Measurements from ENCODE around the gene SOWAHD.
"Not testable (repeated sequence)": the region's sequence is repeated elsewhere in the genome, so short reads cannot be mapped to it uniquely, and the experiment has no call there.

Gene SOWAHD

DNA sequence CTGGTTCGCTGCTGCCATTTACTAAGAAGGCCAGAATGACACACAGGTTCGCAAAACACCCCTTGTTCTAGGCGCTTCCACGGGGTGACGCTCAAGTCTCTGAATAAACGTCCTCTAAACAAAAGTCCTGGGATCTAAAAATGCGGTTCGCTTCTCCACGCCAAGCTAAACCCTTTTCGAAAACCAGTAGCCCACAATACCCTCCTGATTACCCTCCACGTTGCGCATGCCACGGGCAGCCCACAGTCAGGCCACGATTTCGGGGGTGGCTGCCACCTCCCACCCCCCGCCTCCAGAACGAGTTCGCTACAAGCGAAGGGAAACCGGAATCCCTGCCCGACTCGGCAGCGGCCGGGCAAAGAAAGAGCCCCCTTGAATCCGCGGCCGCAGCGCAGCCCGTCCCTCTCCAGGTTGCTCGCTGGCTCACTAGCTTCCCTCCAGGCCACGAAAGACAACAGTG, 32.6 kb downstream of the SOWAHD start:
- H3K4me1 ChIP-seq (ENCODE audit: control insufficient read depth, insufficient read depth, low read length): peaks cover 19% of the 10 kb centered on the region
- H3K4me2 ChIP-seq (ENCODE audit: low read length): peak overlapping the region; percentile 79
- H3K36me3 ChIP-seq (ENCODE audit: insufficient read depth, low read length): peaks cover 28% of the 10 kb centered on the region
- H3K4me3 ChIP-seq (ENCODE audit: low read length): peak overlapping the region; percentile 80
- no peaks in the 10 kb centered on the region for H3K9me3 ChIP-seq (replicated peaks; ENCODE audit: low read length)
- no peaks in the 10 kb centered on the region for H3K27me3 ChIP-seq (ENCODE audit: control insufficient read depth, insufficient read depth, low read length)
- H3K9ac ChIP-seq (ENCODE audit: low read depth, low read length): peak overlapping the region; percentile 95

DNA sequence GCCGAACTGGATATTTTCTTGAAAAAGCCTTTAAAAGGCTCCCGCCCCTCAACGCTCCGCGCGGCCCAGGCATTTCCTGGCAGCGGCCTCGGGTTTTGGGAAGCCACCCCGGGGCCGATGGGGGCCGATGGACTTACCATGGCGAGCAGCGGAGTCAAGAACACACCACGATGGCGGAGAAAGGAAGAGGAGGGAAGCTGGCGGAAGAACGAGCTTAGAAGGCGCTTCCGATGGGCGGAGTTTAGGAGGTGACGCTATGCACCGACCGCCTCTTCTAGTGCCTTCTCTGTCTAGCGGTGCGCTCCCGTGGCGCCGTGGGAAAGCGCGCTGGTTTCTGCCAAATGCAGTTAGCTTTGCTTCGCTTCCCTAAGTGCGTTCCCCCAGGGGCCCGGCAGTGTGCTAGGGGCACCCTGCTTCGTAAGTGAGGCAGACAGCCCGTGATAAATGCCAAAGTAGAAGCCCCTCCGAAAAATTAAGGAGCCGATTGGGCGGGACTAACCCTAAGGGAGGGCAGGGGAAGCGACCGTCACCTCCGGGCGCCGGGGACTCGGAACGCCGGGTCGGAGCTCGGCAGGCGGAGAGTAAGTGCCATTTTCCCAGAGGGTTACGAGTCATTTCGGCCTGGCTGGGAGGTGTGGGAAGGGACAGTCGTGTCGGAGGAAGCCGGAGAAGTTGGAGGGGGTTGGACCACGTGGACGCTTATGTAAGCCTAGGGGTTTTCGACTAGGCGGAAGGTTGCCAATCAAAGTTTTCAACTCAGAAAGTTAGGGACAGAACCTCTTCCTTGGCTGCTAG, 33.2 kb downstream of the SOWAHD start, which contains the start of gene RPL39:
RPL39 (minus strand) TSS at position 194 of the 795 bp plus-strand sequence; CDS start at position 140, 54 bp downstream.
- no peaks in the 10 kb centered on the region for H3K27me3 ChIP-seq (ENCODE audit: control insufficient read depth, insufficient read depth, low read length)
- no peaks in the 10 kb centered on the region for H3K9me3 ChIP-seq (replicated peaks; ENCODE audit: low read length)
- peaks cover 26% of the 10 kb centered on the region for H3K36me3 ChIP-seq (ENCODE audit: insufficient read depth, low read length)
- peak within 1 kb of the TSS; percentile 79 for H3K4me2 ChIP-seq (ENCODE audit: low read length)
- peak within 1 kb of the TSS; percentile 80 for H3K4me3 ChIP-seq (ENCODE audit: low read length)
- H3K4me1 ChIP-seq (ENCODE audit: control insufficient read depth, insufficient read depth, low read length): peaks cover 19% of the 10 kb centered on the region
- peak within 1 kb of the TSS; percentile 95 for H3K9ac ChIP-seq (ENCODE audit: low read depth, low read length)

DNA sequence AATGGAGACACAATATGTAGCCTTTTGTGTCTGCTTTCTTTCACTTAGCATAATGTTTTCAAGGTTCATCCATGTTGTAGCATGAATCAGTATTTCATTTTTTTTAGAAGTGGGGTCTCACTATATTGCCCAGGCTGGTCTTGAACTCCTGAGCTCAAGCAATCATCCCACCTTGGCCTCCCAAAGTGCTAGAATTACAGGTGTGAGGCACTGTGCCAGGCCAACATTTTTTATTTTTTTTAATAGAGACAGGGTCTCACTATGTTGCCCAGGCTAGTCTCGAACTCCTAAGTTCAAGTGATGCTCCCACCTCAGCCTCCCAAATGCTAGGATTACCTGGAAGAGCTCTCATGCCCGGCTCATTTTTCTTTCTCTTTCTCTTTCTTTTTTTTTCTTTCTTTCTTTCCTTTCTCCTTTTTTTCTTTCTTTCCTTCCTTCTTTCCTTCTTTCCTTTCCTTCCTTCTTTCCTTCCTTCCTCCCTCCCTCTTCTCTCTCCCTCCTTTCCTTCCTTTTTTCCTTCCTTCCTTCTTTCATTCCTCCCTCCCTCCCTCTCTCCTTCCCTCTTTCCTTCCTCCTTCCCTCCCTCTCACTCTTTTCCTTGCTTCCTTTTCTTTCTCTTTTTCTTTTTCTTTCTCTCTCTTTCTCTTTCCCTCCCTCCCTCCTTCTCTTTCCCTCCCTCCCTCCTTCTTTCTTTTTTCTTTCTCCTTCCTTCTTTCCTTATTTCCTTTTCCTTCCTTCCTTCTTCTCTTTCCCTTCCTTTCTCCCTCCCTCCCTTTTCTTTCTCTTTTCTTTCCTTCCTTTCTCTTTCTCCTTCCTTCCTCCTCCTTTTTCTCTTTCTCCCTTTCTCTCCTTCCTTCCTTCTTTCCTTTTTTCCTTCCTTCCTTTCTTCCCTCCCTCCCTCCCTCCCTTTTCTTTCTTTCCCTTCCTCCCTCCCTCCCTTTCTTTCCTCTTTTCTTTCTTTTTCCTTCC, 43.1 kb downstream of the SOWAHD start:
- H3K4me3 ChIP-seq (ENCODE audit: low read length): no peak overlapping the region
- H3K9ac ChIP-seq (ENCODE audit: low read depth, low read length): no peak overlapping the region
- no peaks in the 10 kb centered on the region for H3K36me3 ChIP-seq (ENCODE audit: insufficient read depth, low read length)
- H3K9me3 ChIP-seq (replicated peaks; ENCODE audit: low read length): no peaks in the 10 kb centered on the region
- no peak overlapping the region for H3K4me2 ChIP-seq (ENCODE audit: low read length)
- H3K4me1 ChIP-seq (ENCODE audit: control insufficient read depth, insufficient read depth, low read length): no peaks in the 10 kb centered on the region
- no peaks in the 10 kb centered on the region for H3K27me3 ChIP-seq (ENCODE audit: control insufficient read depth, insufficient read depth, low read length)

DNA sequence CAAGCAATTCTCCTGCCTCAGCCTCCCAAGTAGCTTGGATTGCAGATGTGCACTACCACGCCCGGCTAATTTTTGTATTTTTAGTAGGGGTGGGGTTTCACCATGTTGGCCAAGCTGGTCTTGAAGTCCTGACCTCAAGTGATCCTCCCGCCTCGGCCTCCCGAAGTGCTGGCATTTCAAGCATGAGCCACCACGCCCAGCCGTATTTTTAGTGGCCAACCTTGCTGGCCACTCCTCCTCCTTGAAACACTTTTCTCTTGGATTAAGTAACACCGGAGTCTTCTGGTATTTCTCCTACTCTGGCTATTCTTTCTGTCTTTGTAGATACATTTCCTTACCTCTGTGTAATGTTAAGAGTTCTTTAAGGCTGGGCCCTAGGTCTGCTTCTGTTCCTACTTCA, 44.2 kb downstream of the SOWAHD start:
- Histone ChIP-seq H3K4me3 (ENCODE audit: low read length) (no peak overlapping the region), H3K9ac (ENCODE audit: low read depth, low read length) (no peak overlapping the region), H3K36me3 (ENCODE audit: insufficient read depth, low read length) (no peaks in the 10 kb centered on the region), H3K4me2 (ENCODE audit: low read length) (no peak overlapping the region), H3K4me1 (ENCODE audit: control insufficient read depth, insufficient read depth, low read length) (no peaks in the 10 kb centered on the region), H3K27me3 (ENCODE audit: control insufficient read depth, insufficient read depth, low read length) (no peaks in the 10 kb centered on the region), H3K9me3 (replicated peaks; ENCODE audit: low read length) (no peaks in the 10 kb centered on the region)

DNA sequence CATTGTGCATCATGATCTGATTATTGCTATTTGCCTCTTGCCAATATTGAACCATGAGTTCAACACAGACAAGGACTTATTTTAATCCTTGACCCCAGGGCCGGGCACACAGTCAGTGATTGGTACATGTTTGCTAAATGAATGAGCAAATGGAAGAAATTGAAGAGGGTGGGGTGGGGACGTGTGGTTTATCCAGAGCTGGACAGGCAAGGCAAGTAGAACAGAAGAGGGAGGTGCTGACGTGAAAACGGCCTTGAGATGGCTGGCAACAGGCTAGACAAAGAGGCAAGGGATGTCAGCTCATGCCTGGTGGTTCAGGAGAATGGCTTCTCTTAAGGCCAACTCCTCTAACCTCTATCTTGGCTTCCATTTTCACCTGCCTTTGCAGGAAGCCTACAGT, 50.1 kb downstream of the SOWAHD start:
- H3K4me3 ChIP-seq (ENCODE audit: low read length); H3K9ac ChIP-seq (ENCODE audit: low read depth, low read length); H3K9me3 ChIP-seq (replicated peaks; ENCODE audit: low read length); H3K4me2 ChIP-seq (ENCODE audit: low read length); H3K27me3 ChIP-seq (ENCODE audit: control insufficient read depth, insufficient read depth, low read length); H3K36me3 ChIP-seq (ENCODE audit: insufficient read depth, low read length); H3K4me1 ChIP-seq (ENCODE audit: control insufficient read depth, insufficient read depth, low read length): not testable (repeated sequence)

DNA sequence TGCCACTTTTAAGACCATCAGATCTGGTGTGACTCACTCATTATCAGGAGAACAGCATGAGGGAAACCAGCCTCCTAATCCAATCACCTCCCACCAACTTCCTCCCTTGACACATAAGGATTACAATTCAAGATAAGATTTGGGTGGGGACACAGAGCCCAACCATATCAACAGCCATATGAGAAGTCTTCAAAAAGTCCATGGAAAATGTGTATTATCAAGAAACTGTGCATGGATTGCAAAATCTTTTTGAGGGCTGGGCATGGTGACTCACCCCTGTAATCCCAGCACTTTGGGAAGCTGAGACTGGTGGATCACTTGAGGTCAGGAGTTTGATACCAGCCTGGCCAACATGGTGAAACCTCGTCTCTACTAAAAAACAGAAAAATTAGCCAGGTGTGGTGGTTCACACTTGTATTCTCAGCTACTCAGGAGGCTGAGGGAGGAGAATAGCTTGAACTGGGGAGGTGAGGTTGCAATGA, 50.8 kb downstream of the SOWAHD start:
- no peak overlapping the region for H3K4me3 ChIP-seq (ENCODE audit: low read length)
- no peak overlapping the region for H3K9ac ChIP-seq (ENCODE audit: low read depth, low read length)
- H3K9me3 ChIP-seq (replicated peaks; ENCODE audit: low read length): no peaks in the 10 kb centered on the region
- H3K27me3 ChIP-seq (ENCODE audit: control insufficient read depth, insufficient read depth, low read length): no peaks in the 10 kb centered on the region
- no peak overlapping the region for H3K4me2 ChIP-seq (ENCODE audit: low read length)
- no peaks in the 10 kb centered on the region for H3K36me3 ChIP-seq (ENCODE audit: insufficient read depth, low read length)
- no peaks in the 10 kb centered on the region for H3K4me1 ChIP-seq (ENCODE audit: control insufficient read depth, insufficient read depth, low read length)

Small RNA genes within 50 kb of the gene (small RNA-seq; reads per million reads assigned to genes)
- 0.21 reads per million for gene SNORA69

All from skeletal muscle satellite cell (primary cell).